Pons (tissue), 1 donor: ENCODE data around the gene DERA.
"Not testable (repeated sequence)": the region's sequence is repeated elsewhere in the genome, so short reads cannot be mapped to it uniquely, and the experiment has no call there.

Experiments used
- DNase-seq: peaks from one replicate; pipeline ENCODE4 v3.0.0-alpha.2; 2016; ENCODE audit warnings: low spot score

Gene DERA

DNA sequence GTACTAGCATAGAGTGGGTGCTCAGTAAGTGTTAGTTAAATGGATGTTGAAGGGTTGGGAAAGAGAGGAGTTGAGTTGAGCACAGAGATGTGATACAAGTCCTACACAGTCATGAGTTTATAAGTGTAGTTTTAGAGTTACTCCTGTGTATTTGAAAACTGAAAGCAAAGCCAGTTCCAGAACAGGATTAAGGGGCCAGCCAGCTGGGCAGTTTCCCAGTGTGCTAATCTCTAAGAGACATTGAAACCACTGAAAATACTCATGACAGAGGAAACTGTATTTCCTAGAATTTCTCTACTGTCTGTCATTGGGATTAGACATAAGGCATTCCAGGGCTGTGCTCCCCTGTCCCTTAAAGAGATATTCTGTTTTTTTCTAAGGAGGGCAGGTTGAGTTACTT is 101.0 kb downstream of the DERA start:
- peak; percentile 17 for DNase-seq

DNA sequence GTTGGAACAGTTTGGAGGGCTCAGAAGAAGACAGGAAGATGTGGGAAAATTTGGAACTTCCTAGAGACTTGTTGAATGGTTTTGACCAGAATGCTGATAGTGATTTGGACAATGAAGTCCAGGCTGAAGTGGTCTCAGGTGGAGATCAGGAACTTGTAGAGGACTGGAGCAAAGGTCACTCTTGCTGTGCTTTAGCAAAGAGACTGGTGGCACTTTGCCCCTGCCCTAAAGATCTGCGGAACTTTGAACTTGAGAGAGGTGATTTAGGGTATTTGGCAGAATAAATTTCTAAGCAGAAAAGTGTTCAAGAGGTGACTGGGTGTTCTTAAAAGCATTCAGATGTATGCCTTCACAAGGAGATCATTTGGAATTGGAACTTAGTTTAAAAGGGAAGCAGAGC is 102.6 kb downstream of the DERA start:
- DNase-seq = not testable (repeated sequence)

DNA sequence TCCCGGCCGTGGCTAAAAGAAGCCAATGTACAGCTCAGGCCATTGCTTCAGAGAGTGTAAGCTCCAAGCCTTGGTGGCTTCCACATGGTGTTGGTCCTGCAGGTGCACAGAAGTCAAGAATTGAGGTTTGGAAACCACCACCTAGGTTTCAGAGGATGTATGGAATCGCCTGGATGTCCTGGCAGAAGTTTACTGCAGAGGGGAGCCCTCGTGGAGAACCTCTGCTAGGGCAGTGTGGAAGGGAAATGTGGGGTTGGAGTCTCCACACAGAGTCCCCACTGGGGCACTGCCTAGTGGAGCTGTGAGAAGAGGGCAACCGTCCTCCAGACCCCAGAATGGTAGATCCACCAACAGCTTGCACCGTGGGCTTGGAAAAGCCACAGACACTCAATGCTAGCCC is 103.3 kb downstream of the DERA start:
- not testable (repeated sequence) for DNase-seq

DNA sequence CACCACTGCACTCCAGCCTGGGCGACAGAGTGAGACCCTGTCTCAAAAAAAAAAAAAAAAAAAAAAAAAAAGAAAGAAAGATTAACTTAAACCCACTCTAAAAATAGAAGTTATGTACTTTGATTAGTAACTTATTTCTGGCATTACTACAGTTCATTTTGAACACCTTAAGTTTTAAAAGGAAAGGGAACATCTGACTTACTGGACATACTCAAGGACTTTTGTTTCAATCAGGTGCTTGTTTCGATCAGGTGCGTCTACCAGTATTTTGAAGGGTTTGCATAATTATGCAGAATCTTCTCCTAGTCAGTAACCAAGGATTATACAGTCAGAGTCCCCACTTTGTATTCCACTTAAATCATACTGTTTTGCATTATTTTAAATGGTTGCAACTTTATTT is 105.6 kb downstream of the DERA start:
- no peak for DNase-seq

DNA sequence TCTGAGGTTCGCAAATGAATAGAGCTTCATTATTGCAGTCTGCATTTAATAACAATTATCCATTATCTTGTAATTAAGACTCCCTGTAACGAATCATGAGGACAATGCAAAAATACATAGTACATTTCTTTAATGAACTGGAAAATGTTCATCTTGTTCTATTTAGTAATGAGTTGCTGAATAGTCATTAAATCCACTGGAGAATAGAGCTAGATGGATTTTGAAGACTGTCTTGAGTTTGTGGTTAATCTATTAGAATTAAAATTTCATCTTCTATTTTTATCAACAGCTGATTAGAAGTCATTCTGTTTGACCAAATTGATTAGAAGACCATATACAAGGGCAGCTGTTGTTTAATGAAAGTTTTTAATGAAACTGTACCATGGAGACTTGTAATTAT is 107.2 kb downstream of the DERA start:
- no peak for DNase-seq

DNA sequence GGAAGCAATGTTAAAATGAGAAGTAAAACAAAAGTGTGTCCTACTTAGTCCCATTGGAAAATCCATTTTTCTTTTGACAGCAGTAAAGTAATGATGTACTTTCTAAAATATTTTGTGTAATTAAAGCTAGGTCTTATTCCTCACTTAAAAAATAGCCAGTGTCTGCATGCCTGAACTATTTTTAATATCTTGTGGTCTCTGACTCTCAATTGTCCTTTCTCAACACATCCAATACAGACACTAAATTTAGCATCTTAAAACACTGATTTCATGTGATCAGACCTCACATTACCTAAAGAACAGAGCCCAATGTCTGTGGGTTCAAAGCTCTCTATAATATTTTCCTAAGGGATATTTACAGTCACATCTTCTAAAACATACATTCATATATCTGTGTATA is 108.0 kb downstream of the DERA start:
- DNase-seq = no peak

DNA sequence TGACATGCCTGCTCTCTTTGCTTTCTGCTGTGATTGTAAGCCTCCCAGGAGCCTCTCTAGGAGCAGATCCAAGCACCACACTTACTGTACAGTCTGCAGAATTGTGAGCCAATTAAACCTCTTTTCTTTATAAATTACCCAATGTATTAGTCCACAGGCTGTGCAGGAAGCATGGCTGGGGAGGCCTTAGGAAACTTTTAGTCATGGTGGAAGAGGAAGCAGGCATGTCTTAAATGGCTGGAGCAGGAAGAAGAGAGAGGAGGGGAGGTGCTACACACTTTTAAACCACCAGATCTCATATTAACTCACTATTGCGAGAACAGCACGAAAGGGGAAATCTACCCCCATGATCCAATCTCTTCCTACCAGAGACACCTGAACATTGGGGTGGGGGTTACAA is 108.9 kb downstream of the DERA start:
- DNase-seq = no peak

DNA sequence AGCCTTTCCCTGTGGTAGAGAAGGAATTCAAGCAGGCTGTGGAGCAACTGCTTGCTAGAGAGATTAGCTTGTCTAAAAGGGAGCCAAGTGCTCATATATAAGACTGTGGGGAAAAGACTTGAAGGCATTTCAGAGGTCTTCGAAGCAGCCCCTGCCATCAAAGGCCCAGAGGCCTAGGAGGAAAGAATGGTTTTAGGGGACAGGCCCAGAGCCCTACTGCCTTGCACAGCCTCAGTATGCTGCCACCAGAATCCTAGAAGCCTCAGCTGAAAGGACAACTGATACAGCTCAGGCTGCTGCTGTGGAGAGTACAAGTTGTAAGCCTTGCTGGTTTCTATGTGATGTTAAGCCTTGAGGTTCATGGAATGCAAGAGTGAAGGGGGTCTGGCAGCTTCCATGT is 109.9 kb downstream of the DERA start:
- no peak for DNase-seq

DNA sequence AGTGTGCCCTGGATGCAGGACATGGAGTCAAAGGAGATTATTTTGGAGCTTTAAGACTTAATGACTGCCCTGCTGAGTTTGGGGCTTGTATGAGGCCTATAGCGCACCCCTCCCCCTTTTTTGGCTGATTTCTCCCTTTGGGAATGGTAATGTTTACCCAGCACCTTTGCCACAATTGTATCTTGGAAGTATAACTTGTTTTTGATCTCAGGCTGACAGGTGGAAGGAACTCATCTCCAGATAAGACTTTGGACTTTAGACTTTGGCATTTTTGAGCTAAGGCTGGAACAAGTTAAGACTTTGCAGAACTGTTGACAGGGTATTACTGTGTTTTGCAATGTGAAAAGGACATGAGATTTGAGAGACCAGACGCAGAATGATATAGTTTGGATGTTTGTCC is 110.5 kb downstream of the DERA start:
- no peak for DNase-seq

DNA sequence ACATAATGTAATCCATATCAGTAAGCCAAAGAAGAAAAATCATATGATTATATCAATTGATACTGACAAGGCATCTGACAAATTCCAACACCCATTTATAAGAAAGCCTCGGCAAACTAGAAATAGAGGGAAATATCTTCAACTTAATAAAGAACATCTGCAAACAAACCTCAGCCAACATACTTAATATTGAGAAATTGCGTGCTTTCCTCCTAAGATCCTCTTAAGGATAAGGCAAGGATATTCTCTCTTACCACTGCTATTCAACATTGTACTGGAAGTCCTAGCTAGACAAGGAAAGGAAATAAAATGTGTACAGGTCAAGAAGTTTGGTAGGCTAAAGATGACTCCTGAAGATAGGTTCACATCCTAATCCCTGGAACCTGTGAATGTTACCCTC is 115.9 kb downstream of the DERA start:
- DNase-seq = no peak

DNA sequence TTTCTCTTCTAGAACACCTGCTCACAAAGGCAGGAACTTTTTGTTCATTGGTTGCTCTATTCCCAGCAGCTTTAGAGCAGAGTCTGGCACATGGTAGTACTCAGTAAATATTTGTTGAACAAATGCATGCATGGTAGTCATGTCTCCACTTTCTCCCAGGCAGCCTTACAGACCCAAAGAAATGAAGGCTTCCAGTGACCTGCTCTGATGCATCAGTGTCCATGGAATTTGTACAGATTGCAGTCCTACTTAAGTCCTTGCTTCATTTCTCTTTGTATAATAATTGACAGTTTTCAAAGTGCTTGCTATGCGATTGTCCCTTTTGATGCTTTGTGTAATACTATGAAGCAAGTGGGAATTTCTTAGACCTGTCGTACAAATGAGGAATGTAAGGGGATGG is 119.6 kb downstream of the DERA start:
- DNase-seq = no peak

DNA sequence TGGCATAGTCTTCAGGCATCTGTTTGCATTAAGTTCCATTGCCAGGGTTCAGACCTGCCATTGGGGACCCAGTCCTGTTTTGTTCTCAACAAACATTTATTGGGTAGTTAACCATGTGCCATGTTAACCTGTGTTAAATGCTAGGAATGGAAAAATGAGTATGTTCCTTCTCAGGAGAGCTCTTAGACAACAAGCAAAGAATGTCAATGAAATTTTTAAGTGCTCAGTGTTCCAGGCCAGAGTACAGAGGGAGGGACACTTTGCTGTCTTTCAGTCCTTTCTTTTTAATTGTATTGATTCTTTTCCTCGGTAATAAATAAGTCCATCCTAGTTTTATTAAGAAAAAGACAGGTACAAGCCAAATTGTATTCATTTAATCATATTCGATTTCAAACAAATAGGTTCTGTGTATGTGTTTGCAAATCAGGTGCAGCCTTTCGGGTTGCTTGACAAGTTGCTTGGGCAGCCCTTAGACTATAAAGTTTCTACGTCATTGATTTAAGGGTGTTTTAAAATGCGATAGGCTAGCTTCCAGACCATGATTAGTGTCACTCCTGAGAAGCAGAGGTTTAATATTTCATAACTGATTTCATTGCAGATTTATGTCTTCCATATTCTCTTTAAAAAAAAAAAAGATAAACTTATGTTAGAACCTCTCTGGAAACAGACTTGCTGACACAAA is 123.1 kb downstream of the DERA start:
- no peak for DNase-seq

DNA sequence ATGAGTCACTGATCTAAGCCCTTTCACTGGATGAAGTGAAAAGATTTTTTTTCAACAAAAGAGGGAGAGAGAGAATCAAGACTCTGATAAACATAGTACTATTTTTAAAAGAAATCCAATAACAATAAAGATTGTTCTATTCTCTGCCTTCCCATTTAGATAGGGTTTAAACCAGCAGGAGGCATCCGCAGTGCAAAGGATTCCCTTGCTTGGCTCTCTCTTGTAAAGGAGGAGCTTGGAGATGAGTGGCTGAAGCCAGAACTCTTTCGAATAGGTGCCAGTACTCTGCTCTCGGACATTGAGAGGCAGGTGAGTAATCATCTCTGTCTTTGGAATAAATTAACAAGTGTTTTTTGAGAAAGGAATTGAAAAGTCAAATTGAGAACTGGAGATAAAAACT is 124.9 kb downstream of the DERA start:
- no peak for DNase-seq

DNA sequence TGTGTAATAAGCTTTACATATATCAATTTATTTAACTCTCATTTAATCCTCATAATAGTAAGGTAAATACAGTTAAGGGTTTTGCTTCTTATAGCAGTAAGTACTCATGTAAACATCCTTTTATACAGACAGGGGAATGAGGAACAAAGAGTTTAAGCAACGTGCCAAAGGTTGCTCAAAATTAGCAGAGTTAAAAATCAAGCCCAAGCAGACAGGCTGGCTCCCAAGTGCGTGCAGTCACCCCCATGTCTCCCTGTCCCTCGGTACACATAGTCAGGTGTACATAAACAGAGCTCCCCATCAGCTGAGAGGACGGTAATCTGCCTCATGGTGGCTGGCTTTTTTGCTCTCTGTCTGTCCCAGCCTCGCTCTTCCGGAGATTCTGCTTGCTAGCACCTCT is 126.4 kb downstream of the DERA start:
- no peak for DNase-seq

DNA sequence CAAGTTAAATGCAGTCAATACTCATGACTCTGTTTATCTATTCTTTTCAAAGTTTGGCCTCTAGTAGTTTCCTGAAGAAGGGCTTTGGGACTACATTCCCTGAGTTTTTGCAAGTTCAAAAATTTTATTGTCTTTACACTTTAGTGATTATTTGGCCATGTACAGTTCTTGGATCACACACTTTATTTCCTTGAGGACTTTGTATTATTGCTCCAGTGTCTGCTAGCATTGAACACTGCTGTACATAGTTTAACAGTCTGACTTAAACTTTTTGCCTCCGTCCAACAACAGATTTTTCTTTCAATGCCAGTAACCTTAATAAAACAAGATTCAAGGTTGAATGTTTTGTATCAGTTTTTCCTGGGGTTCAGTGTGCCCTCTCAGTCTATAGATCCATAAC is 132.3 kb downstream of the DERA start:
- no peak for DNase-seq

DNA sequence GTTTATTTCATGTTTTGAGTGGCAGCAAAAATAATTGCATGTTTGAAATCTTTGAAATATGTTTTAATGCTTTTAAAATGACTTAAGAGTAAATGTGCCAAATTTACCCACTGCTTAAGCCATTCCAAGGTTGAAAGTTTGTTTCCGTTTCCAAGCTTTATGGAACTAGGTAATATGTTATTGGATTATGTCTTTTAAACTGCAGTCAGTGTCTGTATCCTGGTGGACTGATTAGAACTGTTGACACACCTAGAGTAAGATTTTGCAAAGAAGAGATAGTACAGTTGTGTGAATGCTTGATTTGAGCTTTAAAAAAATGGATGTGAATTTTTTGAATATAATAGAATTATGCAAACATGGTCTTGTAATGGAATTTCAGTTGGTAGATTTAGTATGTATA is 135.1 kb downstream of the DERA start:
- no peak for DNase-seq

DNA sequence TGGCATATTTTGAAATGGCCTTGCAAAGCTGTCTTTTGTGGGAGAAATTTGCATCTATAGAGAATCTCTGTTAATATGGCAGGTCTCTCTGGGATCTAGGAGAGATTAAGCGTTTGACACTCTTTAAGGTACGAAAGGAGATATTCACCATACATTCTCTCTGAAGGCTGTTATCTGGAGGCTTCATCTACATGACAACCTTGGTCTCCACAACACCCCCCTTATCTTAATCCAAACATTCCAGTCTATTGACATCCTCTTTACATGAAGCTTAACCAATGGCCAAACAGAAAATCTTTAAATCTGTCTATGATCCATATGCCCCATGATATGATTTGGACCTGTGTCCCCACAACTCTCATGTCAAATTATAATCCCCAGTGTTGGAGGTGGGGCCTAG is 137.4 kb downstream of the DERA start:
- DNase-seq = no peak

DNA sequence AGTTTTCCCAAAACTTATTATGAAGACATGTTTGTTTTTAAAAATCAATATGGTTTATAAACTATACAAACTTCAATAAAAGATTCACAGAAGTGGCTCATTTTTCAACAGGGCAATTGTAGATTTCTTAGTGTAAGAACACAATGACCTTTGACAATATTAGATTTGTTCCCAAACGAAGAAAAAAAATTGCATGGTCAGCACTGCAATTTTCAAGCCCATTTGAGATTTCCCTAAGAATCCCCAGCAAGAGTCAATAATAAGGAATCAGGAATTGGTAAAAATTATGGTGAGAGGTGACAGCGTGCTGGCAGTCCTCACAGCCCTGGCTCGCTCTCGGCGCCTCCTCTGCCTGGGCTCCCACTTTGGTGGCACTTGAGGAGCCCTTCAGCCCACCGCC is 145.8 kb downstream of the DERA start:
- DNase-seq = no peak

DNA sequence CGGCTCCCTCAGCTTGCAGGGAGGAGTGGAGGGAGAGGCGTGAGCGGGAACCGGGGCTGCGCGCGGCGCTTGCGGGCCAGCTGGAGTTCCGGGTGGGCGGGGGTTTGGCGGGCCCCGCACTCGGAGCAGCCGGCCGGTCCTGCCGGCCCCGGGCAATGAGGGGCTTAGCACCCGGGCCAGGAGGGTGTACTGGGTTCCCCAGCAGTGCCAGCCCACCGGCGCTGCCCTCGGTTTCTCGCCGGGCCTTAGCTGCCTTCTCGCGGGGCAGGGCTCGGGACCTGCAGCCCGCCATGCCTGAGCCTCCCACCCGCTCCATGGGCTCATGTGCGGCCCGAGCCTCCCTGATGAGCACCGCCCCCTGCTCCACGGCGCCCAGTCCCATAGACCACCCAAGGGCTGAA is 146.2 kb downstream of the DERA start:
- not testable (repeated sequence) for DNase-seq

DNA sequence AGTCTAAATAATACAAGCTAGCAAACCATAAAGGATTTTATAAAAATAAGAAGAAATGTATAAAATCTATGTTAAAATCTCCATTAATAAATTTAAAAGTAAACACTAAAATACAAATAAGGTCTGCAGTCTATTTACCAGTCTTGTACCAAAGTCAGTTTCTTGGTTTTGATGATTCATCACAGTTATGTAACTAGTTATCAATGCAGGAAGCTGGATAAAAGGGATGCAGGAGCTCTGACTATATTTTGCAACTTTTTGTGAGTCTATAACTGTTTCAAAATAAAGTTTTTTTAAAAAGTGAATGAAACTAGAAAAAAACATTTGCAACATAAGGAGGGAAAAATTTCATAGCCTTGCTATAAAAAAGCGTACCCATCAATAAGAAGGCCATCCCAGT is 151.5 kb downstream of the DERA start:
- no peak for DNase-seq

DNA sequence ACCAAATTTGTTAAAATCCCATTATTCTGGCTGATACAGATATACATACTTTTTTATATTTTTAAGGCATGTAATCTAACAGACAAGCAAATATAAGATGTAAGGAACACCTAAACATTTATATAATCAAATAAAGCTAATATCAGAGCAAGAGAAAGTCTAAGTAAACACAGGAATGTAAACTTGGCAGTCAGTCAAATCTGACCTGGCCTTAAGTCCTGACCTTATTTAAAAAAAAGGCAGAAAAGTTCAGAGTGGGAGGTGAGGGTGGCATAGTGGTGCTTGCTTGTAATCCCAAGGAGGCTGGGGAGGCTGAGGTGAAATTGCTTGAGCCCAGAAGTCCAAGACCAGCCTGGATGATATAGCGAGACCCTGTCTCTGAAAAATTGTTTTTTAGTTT is 152.6 kb downstream of the DERA start:
- DNase-seq = no peak

DNA sequence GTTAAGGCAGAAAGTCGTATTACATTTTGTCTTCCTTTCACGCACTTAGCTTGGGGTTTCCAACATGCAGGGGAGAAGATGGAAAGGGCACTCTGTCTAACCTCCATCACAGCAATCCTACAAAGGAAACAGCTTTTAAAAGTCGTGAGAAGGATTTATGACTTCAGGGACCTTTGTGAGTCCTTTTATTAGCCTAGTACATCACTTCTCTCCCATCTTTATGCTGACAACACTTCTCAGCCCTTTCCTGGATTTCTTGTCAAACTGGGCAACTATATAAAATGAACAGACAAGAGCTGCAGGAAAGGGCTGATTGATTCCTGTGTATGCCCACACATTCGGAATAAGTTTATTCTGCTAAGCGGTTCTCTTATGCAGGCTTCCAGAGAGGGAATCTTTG is 159.0 kb downstream of the DERA start:
- no peak for DNase-seq

DNA sequence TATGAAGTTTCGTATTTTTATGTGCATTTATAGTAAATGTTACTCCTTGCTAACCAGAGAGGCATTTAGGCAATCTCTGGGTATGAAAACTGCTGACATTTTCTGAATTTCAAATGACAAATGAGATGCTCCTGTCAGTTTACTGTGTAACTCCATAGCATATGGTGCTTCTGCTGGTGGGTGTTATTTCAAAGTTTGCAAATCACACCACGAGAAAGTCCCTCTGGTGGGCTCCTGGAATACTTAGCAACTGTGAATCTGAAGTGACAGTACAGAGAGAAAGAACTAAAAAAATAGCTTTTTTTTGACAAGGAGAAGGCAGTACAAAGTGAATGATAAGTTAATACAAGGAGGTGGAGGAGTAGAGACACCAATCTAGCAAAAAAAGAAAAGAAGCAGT is 161.5 kb downstream of the DERA start:
- no peak for DNase-seq

DNA sequence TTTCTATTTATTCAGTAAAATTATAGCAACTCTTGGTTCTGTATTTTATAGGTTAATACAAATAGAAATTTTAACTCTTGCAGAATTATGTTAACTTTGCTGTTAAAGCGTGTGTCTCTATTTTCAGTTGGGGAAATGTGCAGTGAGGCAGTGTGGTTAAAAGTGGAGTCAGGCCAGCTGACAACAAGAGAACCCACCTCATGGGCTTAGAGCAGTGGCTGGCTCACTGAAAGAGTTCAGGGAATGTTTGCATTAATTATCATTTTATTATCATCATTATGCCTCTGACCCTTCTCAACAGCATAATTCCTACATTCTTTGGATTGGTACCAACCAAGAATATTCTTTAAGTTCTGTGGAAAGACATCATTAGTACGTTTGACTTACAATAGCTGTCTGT is 163.8 kb downstream of the DERA start:
- no peak for DNase-seq

DNA sequence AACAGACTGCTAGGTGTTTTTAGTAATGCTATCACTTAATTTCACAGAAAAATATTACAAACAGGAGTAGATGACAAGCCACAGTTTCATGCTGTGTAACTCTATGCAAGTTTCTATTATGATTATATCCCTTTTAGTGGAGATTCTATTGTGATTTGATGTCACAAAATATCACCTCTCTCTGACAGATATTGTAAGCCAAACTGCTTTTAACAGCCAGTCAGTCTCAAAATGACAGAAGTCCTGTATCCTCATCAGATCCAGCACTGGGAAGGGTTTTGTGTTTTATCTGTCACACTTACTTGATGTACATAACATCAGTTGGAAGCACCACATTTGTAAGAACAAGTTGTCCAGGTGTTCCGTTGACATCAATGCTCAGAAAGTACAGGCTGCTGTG is 164.8 kb downstream of the DERA start:
- no peak for DNase-seq
